DOHH2 (cell line): ENCODE measurements around the gene FSTL4.

Source experiments
- H3F3A ChIP-seq: fragments of 200-600 bp; sonication (generic), shearing (Covaris generic); 2 replicates; pipeline ENCODE4 v1.6.0; 2016; ENCODE audit warnings: antibody characterized with exemption, mild to moderate bottlenecking; ENCODE audit not compliant: control insufficient read depth, insufficient read depth
- H3K27ac ChIP-seq: fragments of 200-600 bp; sonication (generic); 2 replicates; pipeline ENCODE4 v1.5.1; 2014; ENCODE audit warnings: low read depth, mild to moderate bottlenecking, low read length, moderate library complexity
- H3K27me3 ChIP-seq: fragments of 200-600 bp; sonication (generic); 2 replicates; pipeline ENCODE4 v1.6.1; 2014; ENCODE audit warnings: mild to moderate bottlenecking, low read length, mixed read lengths; ENCODE audit not compliant: control insufficient read depth
- H3K36me3 ChIP-seq: fragments of 200-600 bp; sonication (generic); 2 replicates; pipeline ENCODE4 v1.6.1; 2014; ENCODE audit warnings: mild to moderate bottlenecking, low read length, moderate library complexity, mixed read lengths; ENCODE audit not compliant: control insufficient read depth
- H3K4me1 ChIP-seq: fragments of 200-600 bp; sonication (generic); 2 replicates; pipeline ENCODE4 v1.6.1; 2014; ENCODE audit warnings: mild to moderate bottlenecking, low read length, mixed read lengths; ENCODE audit not compliant: control insufficient read depth
- H3K4me2 ChIP-seq: fragments of 200-600 bp; sonication (generic); 2 replicates; pipeline ENCODE4 v1.6.0; 2014; ENCODE audit warnings: mild to moderate bottlenecking, low read length, moderate library complexity
- H3K4me3 ChIP-seq: fragments of 200-600 bp; sonication (generic); 2 replicates; pipeline ENCODE4 v1.5.1; 2014; ENCODE audit warnings: mild to moderate bottlenecking, low read length, mixed read lengths
- H3K79me2 ChIP-seq: fragments of 200-600 bp; sonication (generic); 2 replicates; pipeline ENCODE4 v1.6.1; 2014; ENCODE audit warnings: mild to moderate bottlenecking, low read length, mixed read lengths; ENCODE audit not compliant: control insufficient read depth
- H3K9me2 ChIP-seq: fragments of 200-600 bp; sonication (generic); replicated peaks from 2 replicates; pipeline ENCODE4 v1.6.1; 2014; ENCODE audit warnings: mild to moderate bottlenecking, low read length, mixed read lengths; ENCODE audit not compliant: control insufficient read depth
- H3K9me3 ChIP-seq: fragments of 200-600 bp; sonication (generic); 2 replicates; pipeline ENCODE4 v1.6.1; 2014; ENCODE audit warnings: antibody characterized with exemption, low read length, mixed read lengths; ENCODE audit not compliant: control insufficient read depth, insufficient read depth
- H4K20me1 ChIP-seq: fragments of 200-600 bp; sonication (generic); 2 replicates; pipeline ENCODE4 v1.6.0; 2014; ENCODE audit warnings: low read depth, mild to moderate bottlenecking, antibody characterized with exemption, low read length, moderate library complexity; ENCODE audit not compliant: control insufficient read depth, insufficient read depth
- EZH2phosphoT487 ChIP-seq: fragments of 200-600 bp; sonication (generic); IDR thresholded peaks from 2 replicates; pipeline ENCODE4 v1.6.1; 2017; ENCODE audit warnings: borderline replicate concordance, mild to moderate bottlenecking, antibody characterized with exemption, low read length, moderate library complexity, mixed read lengths
- TF ChIP-seq, protein P1 (sequence below): fragments of 200-600 bp; sonication (generic); IDR thresholded peaks from one replicate; pipeline ENCODE4 v1.5.1; 2014; ENCODE audit warnings: antibody characterized with exemption, mild to moderate bottlenecking, low read depth, low read length; ENCODE audit not compliant: poor library complexity, severe bottlenecking

Gene FSTL4

DNA sequence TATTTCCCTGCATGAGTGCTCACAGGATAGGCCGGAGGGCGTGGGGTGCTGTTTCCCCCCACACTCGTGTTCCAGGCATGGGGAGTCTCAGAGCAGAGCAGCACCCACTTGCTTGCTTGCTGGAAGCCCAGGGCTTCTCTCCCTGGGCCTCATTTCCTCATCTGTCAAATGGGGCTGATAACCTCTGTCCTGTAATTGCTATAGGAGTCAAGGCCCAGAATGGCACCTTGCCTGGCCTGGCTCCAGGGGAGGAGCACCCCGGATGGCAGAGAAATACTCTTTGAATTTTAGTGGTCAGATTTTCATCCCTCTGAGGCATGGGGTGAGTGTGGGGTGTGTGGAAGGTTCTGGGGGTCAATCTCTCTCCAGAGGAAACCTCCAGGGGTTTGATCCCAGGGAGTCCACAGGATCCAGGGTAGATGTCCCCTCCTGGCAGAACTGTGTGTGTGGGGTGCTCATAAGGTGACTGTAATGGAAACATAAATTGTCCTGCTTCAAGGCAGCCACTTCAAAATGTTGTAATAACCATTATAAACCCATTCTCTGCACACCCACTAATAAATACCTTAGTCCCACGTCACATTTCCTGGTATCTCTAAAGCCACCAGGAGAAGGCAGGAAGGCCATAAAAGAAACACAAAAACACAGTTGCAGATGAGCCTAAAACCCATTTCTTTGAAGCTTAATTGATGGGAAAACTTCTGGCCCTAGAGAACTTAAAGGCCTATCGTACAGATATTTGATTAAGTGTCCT is 272.2 kb downstream of the FSTL4 start:
- H3K27ac ChIP-seq: no peak overlapping the region

DNA sequence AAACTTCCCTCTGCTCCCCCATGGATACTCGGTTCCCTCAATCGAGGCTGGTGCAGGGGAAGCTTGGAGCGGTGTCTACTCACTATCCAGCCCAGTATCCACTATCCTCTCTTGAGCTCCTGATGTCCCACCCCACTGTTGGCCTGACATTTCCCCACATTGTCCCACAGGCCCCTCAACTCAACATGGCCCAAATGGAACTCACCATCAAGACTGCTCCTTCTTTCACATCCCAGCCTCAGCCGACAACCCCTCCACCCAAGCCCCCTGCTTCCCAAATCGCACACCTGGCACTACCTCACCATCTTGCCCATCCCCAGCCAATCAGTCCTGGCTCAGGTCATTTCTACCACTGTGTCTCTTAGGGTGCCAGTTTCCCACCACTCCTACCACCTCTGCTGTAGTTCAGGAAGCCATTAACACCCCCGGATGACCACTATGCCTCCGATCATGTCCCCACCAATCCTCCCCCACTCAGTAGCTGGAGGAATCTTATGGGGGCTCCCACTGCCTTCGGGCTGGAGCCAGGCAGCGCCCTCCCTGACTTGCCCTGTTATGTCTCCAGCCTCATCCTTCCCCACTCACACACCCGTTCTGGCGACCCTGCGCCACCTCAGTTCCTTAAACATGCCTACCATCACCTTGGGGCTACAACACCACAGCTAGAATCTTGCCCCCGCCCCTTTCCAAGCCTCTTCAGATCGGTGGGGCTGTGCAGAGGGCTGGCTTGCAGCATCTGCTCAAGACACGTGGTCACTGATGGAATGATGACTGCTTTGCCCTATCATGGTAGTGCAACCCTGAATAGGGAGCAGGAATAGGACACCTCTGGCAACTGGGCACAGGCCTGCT is 273.6 kb downstream of the FSTL4 start:
- H3K36me3 ChIP-seq: no peaks in the 10 kb centered on the region
- no peaks in the 10 kb centered on the region for H3K9me3 ChIP-seq
- no peak overlapping the region for H3K27ac ChIP-seq
- no peaks in the 10 kb centered on the region for H4K20me1 ChIP-seq
- H3K4me2 ChIP-seq: no peak overlapping the region
- no peaks in the 10 kb centered on the region for H3K9me2 ChIP-seq
- no peaks in the 10 kb centered on the region for H3K79me2 ChIP-seq
- no peak overlapping the region for H3K4me3 ChIP-seq
- H3K4me1 ChIP-seq: no peaks in the 10 kb centered on the region
- H3K27me3 ChIP-seq: no peaks in the 10 kb centered on the region
- TF ChIP-seq EZH2phosphoT487: no peak
- H3F3A ChIP-seq: no peaks in the 10 kb centered on the region

More for the DNA sequence above, 272.2 kb downstream of the FSTL4 start:
- no peak overlapping the region for H3K4me3 ChIP-seq
- H3K4me1 ChIP-seq: no peaks in the 10 kb centered on the region
- no peak for TF ChIP-seq EZH2phosphoT487
- TF ChIP-seq, protein P1, sequence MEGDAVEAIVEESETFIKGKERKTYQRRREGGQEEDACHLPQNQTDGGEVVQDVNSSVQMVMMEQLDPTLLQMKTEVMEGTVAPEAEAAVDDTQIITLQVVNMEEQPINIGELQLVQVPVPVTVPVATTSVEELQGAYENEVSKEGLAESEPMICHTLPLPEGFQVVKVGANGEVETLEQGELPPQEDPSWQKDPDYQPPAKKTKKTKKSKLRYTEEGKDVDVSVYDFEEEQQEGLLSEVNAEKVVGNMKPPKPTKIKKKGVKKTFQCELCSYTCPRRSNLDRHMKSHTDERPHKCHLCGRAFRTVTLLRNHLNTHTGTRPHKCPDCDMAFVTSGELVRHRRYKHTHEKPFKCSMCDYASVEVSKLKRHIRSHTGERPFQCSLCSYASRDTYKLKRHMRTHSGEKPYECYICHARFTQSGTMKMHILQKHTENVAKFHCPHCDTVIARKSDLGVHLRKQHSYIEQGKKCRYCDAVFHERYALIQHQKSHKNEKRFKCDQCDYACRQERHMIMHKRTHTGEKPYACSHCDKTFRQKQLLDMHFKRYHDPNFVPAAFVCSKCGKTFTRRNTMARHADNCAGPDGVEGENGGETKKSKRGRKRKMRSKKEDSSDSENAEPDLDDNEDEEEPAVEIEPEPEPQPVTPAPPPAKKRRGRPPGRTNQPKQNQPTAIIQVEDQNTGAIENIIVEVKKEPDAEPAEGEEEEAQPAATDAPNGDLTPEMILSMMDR: no peak
- H3K4me2 ChIP-seq: no peak overlapping the region
- H3K9me2 ChIP-seq: no peaks in the 10 kb centered on the region
- H3K79me2 ChIP-seq: no peaks in the 10 kb centered on the region
- no peaks in the 10 kb centered on the region for H3K9me3 ChIP-seq
- H4K20me1 ChIP-seq: no peaks in the 10 kb centered on the region
- no peaks in the 10 kb centered on the region for H3K27me3 ChIP-seq
- H3K36me3 ChIP-seq: no peaks in the 10 kb centered on the region
- no peaks in the 10 kb centered on the region for H3F3A ChIP-seq

DNA sequence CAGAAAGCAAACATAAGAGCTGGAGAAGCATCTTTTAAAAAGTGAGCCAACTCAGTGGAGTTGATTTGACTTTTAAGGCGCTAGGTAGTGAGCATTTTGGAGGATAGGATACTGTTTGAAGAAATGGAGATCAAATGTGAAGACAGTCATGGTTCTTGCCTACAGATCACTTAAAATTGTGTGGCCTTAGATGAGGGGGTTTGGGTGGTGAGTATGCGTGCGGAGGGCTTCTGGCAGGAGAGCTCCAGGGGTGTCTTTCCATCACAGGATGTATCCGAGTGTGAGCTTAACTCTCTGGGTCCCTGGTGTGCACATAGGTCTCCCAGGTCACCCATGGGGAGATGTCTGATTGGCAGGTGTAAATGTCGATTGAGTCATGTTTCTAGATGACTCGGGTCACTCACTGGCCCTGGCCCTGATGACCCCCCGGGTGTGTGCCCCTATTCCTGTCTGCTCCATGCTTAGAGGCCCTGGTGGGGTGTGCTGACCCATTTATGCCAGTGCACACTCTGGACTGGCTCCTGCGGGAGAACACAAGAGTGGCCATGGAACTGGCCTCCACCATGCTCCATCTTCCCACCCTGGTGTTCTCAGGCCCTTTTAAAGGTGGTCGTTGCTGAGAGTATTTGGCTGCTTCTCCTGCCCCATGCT is 274.4 kb downstream of the FSTL4 start:
- H3K27ac ChIP-seq: no peak overlapping the region
- H3K9me2 ChIP-seq: no peaks in the 10 kb centered on the region
- H3K4me1 ChIP-seq: no peaks in the 10 kb centered on the region
- H4K20me1 ChIP-seq: no peaks in the 10 kb centered on the region
- no peaks in the 10 kb centered on the region for H3F3A ChIP-seq
- H3K4me3 ChIP-seq: no peak overlapping the region
- H3K27me3 ChIP-seq: no peaks in the 10 kb centered on the region
- H3K36me3 ChIP-seq: no peaks in the 10 kb centered on the region
- TF ChIP-seq EZH2phosphoT487: no peak
- TF ChIP-seq, protein P1: no peak
- no peak overlapping the region for H3K4me2 ChIP-seq
- no peaks in the 10 kb centered on the region for H3K9me3 ChIP-seq
- no peaks in the 10 kb centered on the region for H3K79me2 ChIP-seq

DNA sequence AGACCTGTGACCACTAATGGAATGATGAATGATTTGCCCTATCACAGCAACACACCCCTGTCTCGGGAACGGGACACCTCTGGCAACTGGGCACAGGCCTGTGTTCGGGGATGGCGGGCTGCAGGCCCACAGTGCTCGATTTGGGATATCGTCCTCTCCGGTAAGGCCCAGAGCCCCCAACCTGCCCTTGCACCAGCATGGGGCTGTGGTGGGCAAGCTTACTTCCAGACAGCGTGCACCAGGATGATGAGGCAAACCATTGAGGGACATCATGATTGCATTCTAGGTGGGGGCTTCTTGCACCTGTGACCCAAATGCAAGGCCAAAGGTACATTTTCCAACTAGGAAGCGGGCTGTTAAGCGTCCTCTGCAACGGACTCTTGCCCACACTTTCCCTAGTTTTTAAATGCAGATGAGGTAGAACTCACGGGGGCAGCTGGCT is 275.4 kb downstream of the FSTL4 start:
- H3K9me2 ChIP-seq: no peaks in the 10 kb centered on the region
- no peaks in the 10 kb centered on the region for H4K20me1 ChIP-seq
- TF ChIP-seq, protein P1: no peak
- TF ChIP-seq EZH2phosphoT487: no peak
- H3K9me3 ChIP-seq: no peaks in the 10 kb centered on the region
- H3K27ac ChIP-seq: no peak overlapping the region
- H3F3A ChIP-seq: no peaks in the 10 kb centered on the region
- H3K79me2 ChIP-seq: no peaks in the 10 kb centered on the region
- no peaks in the 10 kb centered on the region for H3K36me3 ChIP-seq
- no peaks in the 10 kb centered on the region for H3K27me3 ChIP-seq
- H3K4me1 ChIP-seq: no peaks in the 10 kb centered on the region
- no peak overlapping the region for H3K4me3 ChIP-seq
- no peak overlapping the region for H3K4me2 ChIP-seq
